Hepatocyte (in vitro differentiated cells): ENCODE data around the gene ITGB7.

ENCODE experiments used
- EZH2 ChIP-seq: fragments of 200-600 bp; sonication (generic); IDR thresholded peaks from 2 replicates; pipeline ENCODE4 v1.6.1; 2016; ENCODE audit warnings: antibody characterized with exemption, mild to moderate bottlenecking, borderline replicate concordance
- TF ChIP-seq, protein P1 (sequence below): fragments of 200-600 bp; sonication (generic); IDR thresholded peaks from 2 replicates; pipeline ENCODE4 v1.5.1; 2016; ENCODE audit warnings: antibody characterized with exemption, mild to moderate bottlenecking; ENCODE audit not compliant: poor library complexity

DNA sequence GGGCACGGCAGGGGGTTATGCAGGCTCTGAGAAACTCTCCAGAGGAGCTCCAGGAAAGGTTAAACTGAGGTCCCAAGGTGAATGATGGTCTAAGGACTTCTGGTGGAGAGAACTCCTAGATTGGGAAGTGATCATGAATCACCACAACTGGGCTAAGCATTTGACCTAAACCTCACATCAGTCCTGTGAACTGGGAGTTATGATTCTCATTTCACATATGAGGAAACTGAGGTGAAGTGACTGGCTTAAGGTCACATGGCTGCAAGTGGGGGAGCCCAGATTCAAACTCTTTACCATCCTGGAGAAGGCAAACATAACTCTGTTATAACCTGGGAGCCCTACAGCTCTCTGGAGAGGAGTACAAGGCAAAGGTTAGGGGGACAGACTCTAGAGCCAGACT lies 20.8 kb upstream of the ITGB7 start:
- TF ChIP-seq, protein P1, sequence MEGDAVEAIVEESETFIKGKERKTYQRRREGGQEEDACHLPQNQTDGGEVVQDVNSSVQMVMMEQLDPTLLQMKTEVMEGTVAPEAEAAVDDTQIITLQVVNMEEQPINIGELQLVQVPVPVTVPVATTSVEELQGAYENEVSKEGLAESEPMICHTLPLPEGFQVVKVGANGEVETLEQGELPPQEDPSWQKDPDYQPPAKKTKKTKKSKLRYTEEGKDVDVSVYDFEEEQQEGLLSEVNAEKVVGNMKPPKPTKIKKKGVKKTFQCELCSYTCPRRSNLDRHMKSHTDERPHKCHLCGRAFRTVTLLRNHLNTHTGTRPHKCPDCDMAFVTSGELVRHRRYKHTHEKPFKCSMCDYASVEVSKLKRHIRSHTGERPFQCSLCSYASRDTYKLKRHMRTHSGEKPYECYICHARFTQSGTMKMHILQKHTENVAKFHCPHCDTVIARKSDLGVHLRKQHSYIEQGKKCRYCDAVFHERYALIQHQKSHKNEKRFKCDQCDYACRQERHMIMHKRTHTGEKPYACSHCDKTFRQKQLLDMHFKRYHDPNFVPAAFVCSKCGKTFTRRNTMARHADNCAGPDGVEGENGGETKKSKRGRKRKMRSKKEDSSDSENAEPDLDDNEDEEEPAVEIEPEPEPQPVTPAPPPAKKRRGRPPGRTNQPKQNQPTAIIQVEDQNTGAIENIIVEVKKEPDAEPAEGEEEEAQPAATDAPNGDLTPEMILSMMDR: no peak
- TF ChIP-seq EZH2: no peak
